Measurements from ENCODE around the gene PLAGL2. TPM values are rescaled to one million over a fixed set of nuclear protein-coding genes. Genes with fewer than 3 reads are reported as not detected.

PLAGL2 gene
- total RNA-seq, result 10 to 100 TPM in 1 of 4 donors, 1 to 10 TPM in 3; 2.3 to 15.0 (median 4.9) TPM

- peak; percentile 74 to 80 for TF ChIP-seq POLR2A (IDR thresholded peaks at IDR 0.05)
- peak; percentile 17 to 32 (median 24) for TF ChIP-seq CTCF (IDR thresholded peaks at IDR 0.05)
- Histone ChIP-seq H3K27ac (peak within 1 kb of the TSS; percentile 86 to 91), H3K27me3 (no peaks in the 10 kb centered on the region), H3K36me3 (no peaks in the 10 kb centered on the region), H3K9me3 (no peaks in the 10 kb centered on the region), H3K4me1 (peaks cover 4 to 12% of the 10 kb centered on the region in 2 donors), H3K4me3 (peak within 1 kb of the TSS; percentile 89 to 97)
- DNase-seq, result peak; percentile 82 to 90
- intact Hi-C loops (cut with DNase I; ENCODE audit: low total_unique reads), result no loop called here
Measured at GRCh38 chr20:32207626-32208498, at the start of gene PLAGL2, which contains the start of gene POFUT1. PLAGL2 (minus strand) TSS chr20:32207743; CDS start chr20:32202178, 5,565 bp downstream. POFUT1 (plus strand) TSS chr20:32207880; CDS start chr20:32207942, 62 bp downstream.

DNA sequence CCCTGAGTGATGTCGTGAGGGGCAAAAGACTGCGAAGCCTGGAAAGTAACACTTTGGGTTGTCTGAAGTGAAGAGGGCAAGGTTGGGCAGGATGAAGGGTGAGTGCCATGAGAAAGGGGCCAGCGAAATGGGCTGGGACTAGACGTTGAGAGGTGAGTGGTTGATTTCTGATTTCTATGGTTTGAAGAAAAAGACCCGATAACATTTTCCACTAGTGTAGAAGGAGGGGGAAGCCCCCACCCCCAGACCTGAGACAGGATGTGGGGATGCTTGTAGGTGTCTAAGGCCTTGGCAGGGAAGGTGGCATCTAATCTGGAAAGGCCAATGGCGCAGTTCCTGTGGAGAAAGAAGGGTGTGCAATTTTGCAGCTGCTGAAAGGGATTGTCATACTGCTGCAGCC is 44.6 kb upstream of the PLAGL2 start:
- no peak overlapping the region for H3K27ac ChIP-seq
- no peaks in the 10 kb centered on the region for H3K4me1 ChIP-seq
- H3K4me3 ChIP-seq, result no peak overlapping the region
- no peaks in the 10 kb centered on the region for H3K36me3 ChIP-seq
- H3K27me3 ChIP-seq, result no peaks in the 10 kb centered on the region
- intact Hi-C loops (cut with DNase I; ENCODE audit: low total_unique reads), result no loop called here
- no peaks in the 10 kb centered on the region for H3K9me3 ChIP-seq
- no peak for DNase-seq
- no peak for TF ChIP-seq POLR2A (IDR thresholded peaks at IDR 0.05)
- TF ChIP-seq CTCF (IDR thresholded peaks at IDR 0.05), result no peak

- Histone ChIP-seq H3K36me3 (no peaks in the 10 kb centered on the region), H3K27ac (no peak overlapping the region), H3K4me1 (no peaks in the 10 kb centered on the region), H3K4me3 (no peak overlapping the region), H3K9me3 (no peaks in the 10 kb centered on the region), H3K27me3 (no peaks in the 10 kb centered on the region)
- intact Hi-C loops (cut with DNase I; ENCODE audit: low total_unique reads), result no loop called here
- TF ChIP-seq POLR2A (IDR thresholded peaks at IDR 0.05) (no peak), CTCF (IDR thresholded peaks at IDR 0.05) (no peak)
- DNase-seq, result no peak
Measured at GRCh38 chr20:32251470-32251869, 43.9 kb upstream of the PLAGL2 start.

DNA sequence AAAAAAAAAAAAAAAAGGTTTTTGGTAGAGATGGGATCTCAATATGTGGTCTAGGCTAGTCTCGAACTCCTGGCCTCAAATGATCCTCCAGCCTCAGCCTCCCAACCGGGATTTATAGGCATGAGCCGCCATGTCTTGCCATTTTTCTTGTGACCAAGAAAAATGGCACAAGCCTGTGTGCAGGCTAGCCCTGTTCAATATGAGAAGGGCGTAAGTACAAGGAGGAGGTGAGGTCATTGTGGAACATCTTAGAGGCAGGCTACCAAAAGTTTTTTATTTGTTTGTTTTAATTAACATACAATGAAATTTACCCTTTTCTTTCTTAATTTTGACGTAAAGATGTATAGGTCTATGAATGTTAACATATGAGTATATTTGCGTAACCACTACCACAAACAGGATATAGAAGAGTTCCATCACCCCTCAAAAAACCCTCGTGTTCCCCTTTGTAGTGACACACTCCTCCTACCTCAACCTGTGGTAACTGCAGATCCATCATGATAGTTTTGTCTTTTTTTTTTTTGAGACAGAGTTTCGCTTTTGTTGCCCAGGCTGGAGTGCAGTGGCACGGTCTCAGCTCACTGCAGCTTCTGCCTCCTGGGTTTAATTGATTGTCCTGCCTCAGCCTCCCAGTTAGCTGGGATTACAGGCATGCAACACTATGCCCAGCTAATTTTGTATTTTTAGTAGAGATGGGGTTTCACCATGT is 41.6 kb upstream of the PLAGL2 start:
- DNase-seq, result no peak

More for the DNA sequence above, 41.6 kb upstream of the PLAGL2 start:
- H3K27me3 ChIP-seq, result no peaks in the 10 kb centered on the region
- intact Hi-C loops (cut with DNase I; ENCODE audit: low total_unique reads), result no loop called here
- H3K4me1 ChIP-seq, result no peaks in the 10 kb centered on the region
- no peak overlapping the region for H3K4me3 ChIP-seq
- H3K27ac ChIP-seq, result no peak overlapping the region
- H3K9me3 ChIP-seq, result no peaks in the 10 kb centered on the region
- TF ChIP-seq CTCF (IDR thresholded peaks at IDR 0.05) (no peak), POLR2A (IDR thresholded peaks at IDR 0.05) (no peak)
- no peaks in the 10 kb centered on the region for H3K36me3 ChIP-seq

Data from uterus (tissue), 4 donors.